DOHH2 (cell line): ENCODE measurements around the gene VPS4B.

Experiments used
- H3F3A ChIP-seq: fragments of 200-600 bp; sonication (generic), shearing (Covaris generic); 2 replicates; pipeline ENCODE4 v1.6.0; 2016; ENCODE audit warnings: antibody characterized with exemption, mild to moderate bottlenecking; ENCODE audit not compliant: control insufficient read depth, insufficient read depth
- H3K27ac ChIP-seq: fragments of 200-600 bp; sonication (generic); 2 replicates; pipeline ENCODE4 v1.5.1; 2014; ENCODE audit warnings: low read depth, mild to moderate bottlenecking, low read length, moderate library complexity
- H3K27me3 ChIP-seq: fragments of 200-600 bp; sonication (generic); 2 replicates; pipeline ENCODE4 v1.6.1; 2014; ENCODE audit warnings: mild to moderate bottlenecking, low read length, mixed read lengths; ENCODE audit not compliant: control insufficient read depth
- H3K36me3 ChIP-seq: fragments of 200-600 bp; sonication (generic); 2 replicates; pipeline ENCODE4 v1.6.1; 2014; ENCODE audit warnings: mild to moderate bottlenecking, low read length, moderate library complexity, mixed read lengths; ENCODE audit not compliant: control insufficient read depth
- H3K4me1 ChIP-seq: fragments of 200-600 bp; sonication (generic); 2 replicates; pipeline ENCODE4 v1.6.1; 2014; ENCODE audit warnings: mild to moderate bottlenecking, low read length, mixed read lengths; ENCODE audit not compliant: control insufficient read depth
- H3K4me2 ChIP-seq: fragments of 200-600 bp; sonication (generic); 2 replicates; pipeline ENCODE4 v1.6.0; 2014; ENCODE audit warnings: mild to moderate bottlenecking, low read length, moderate library complexity
- H3K4me3 ChIP-seq: fragments of 200-600 bp; sonication (generic); 2 replicates; pipeline ENCODE4 v1.5.1; 2014; ENCODE audit warnings: mild to moderate bottlenecking, low read length, mixed read lengths
- H3K79me2 ChIP-seq: fragments of 200-600 bp; sonication (generic); 2 replicates; pipeline ENCODE4 v1.6.1; 2014; ENCODE audit warnings: mild to moderate bottlenecking, low read length, mixed read lengths; ENCODE audit not compliant: control insufficient read depth
- H3K9me2 ChIP-seq: fragments of 200-600 bp; sonication (generic); replicated peaks from 2 replicates; pipeline ENCODE4 v1.6.1; 2014; ENCODE audit warnings: mild to moderate bottlenecking, low read length, mixed read lengths; ENCODE audit not compliant: control insufficient read depth
- H3K9me3 ChIP-seq: fragments of 200-600 bp; sonication (generic); 2 replicates; pipeline ENCODE4 v1.6.1; 2014; ENCODE audit warnings: antibody characterized with exemption, low read length, mixed read lengths; ENCODE audit not compliant: control insufficient read depth, insufficient read depth
- H4K20me1 ChIP-seq: fragments of 200-600 bp; sonication (generic); 2 replicates; pipeline ENCODE4 v1.6.0; 2014; ENCODE audit warnings: low read depth, mild to moderate bottlenecking, antibody characterized with exemption, low read length, moderate library complexity; ENCODE audit not compliant: control insufficient read depth, insufficient read depth
- EZH2phosphoT487 ChIP-seq: fragments of 200-600 bp; sonication (generic); IDR thresholded peaks from 2 replicates; pipeline ENCODE4 v1.6.1; 2017; ENCODE audit warnings: borderline replicate concordance, mild to moderate bottlenecking, antibody characterized with exemption, low read length, moderate library complexity, mixed read lengths
- TF ChIP-seq, protein P1 (sequence below): fragments of 200-600 bp; sonication (generic); IDR thresholded peaks from one replicate; pipeline ENCODE4 v1.5.1; 2014; ENCODE audit warnings: antibody characterized with exemption, mild to moderate bottlenecking, low read depth, low read length; ENCODE audit not compliant: poor library complexity, severe bottlenecking

The VPS4B gene

GRCh38 chr18:63451799-63452660 is 29.8 kb upstream of the VPS4B start:
- TF ChIP-seq, protein P1, sequence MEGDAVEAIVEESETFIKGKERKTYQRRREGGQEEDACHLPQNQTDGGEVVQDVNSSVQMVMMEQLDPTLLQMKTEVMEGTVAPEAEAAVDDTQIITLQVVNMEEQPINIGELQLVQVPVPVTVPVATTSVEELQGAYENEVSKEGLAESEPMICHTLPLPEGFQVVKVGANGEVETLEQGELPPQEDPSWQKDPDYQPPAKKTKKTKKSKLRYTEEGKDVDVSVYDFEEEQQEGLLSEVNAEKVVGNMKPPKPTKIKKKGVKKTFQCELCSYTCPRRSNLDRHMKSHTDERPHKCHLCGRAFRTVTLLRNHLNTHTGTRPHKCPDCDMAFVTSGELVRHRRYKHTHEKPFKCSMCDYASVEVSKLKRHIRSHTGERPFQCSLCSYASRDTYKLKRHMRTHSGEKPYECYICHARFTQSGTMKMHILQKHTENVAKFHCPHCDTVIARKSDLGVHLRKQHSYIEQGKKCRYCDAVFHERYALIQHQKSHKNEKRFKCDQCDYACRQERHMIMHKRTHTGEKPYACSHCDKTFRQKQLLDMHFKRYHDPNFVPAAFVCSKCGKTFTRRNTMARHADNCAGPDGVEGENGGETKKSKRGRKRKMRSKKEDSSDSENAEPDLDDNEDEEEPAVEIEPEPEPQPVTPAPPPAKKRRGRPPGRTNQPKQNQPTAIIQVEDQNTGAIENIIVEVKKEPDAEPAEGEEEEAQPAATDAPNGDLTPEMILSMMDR: no peak
- TF ChIP-seq EZH2phosphoT487: no peak
- Histone ChIP-seq H3K79me2 (no peaks in the 10 kb centered on the region), H4K20me1 (no peaks in the 10 kb centered on the region), H3F3A (no peaks in the 10 kb centered on the region), H3K36me3 (no peaks in the 10 kb centered on the region), H3K27ac (no peak overlapping the region), H3K4me2 (no peak overlapping the region), H3K9me2 (no peaks in the 10 kb centered on the region), H3K4me3 (no peak overlapping the region), H3K9me3 (no peaks in the 10 kb centered on the region), H3K27me3 (no peaks in the 10 kb centered on the region), H3K4me1 (no peaks in the 10 kb centered on the region)

DNA sequence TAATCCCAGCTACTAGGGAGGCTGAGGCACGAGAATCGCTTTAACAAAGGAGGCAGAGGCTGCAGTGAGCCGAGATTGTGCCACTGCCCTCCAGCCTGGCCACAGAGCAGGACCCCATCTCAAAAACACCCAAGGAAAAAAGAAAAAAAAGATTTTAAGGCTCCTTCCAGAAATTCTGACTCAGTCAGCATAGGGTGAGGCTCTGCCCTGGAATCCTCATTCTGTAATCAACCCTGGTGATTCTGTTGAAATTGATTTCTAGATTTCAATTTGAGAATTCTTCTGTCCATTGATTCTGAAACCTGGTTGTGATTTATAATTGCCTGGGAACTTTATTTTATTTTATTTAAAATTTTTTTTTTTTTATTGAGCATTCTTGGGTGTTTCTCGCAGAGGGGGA is 27.1 kb upstream of the VPS4B start:
- H4K20me1 ChIP-seq: no peaks in the 10 kb centered on the region
- H3K27ac ChIP-seq: no peak overlapping the region
- H3K4me3 ChIP-seq: no peak overlapping the region
- H3K9me2 ChIP-seq: no peaks in the 10 kb centered on the region
- H3K9me3 ChIP-seq: no peaks in the 10 kb centered on the region
- H3K4me2 ChIP-seq: no peak overlapping the region
- TF ChIP-seq EZH2phosphoT487: no peak
- TF ChIP-seq, protein P1: no peak
- no peaks in the 10 kb centered on the region for H3K79me2 ChIP-seq
- no peaks in the 10 kb centered on the region for H3F3A ChIP-seq
- H3K36me3 ChIP-seq: no peaks in the 10 kb centered on the region
- H3K27me3 ChIP-seq: no peaks in the 10 kb centered on the region
- peaks cover 8% of the 10 kb centered on the region for H3K4me1 ChIP-seq

- Histone ChIP-seq H3K27me3 (no peaks in the 10 kb centered on the region), H3K4me1 (peaks cover 11% of the 10 kb centered on the region), H3F3A (no peaks in the 10 kb centered on the region), H3K4me2 (no peak overlapping the region), H3K4me3 (no peak overlapping the region), H3K79me2 (no peaks in the 10 kb centered on the region), H3K36me3 (no peaks in the 10 kb centered on the region), H3K27ac (no peak overlapping the region), H3K9me2 (no peaks in the 10 kb centered on the region), H4K20me1 (no peaks in the 10 kb centered on the region), H3K9me3 (no peaks in the 10 kb centered on the region)
- TF ChIP-seq, protein P1: no peak
- TF ChIP-seq EZH2phosphoT487: no peak
Measured at GRCh38 chr18:63447066-63447465, 24.8 kb upstream of the VPS4B start.
